NCI-H460 (cell line): Measurements from ENCODE around the gene PAIP2. TPM values are rescaled to one million over a fixed set of nuclear protein-coding genes. Genes with fewer than 3 reads are reported as not detected.

Experiments
- DNase-seq: peaks from one replicate; pipeline ENCODE4 v3.0.0-alpha.2; 2016; ENCODE audit warnings: low read depth; ENCODE audit errors: extremely low read depth
- total RNA-seq: library from RNA; depleted of rRNA; stranded (reverse); fragments of >200 nt; shearing (Covaris generic); gene quantifications from 2 replicates; pipeline ENCODE4 v1.2.3, GENCODE V29; 2014

Gene PAIP2
- total RNA-seq, 1 experiment from 2014 or later = 120 TPM

GRCh38 chr5:139390639-139391569 is 49.2 kb downstream of the PAIP2 start:
- no peak for DNase-seq

GRCh38 chr5:139391570-139392323 is 50.1 kb downstream of the PAIP2 start:
- DNase-seq = no peak

- no peak for DNase-seq
These were observed 50.6 kb downstream of the PAIP2 start for GRCh38 chr5:139392324-139392677.

- DNase-seq = peak; percentile 29
These were observed 51.2 kb downstream of the PAIP2 start for GRCh38 chr5:139392678-139393496.

GRCh38 chr5:139393497-139394122 is 52.0 kb downstream of the PAIP2 start:
- DNase-seq = no peak

GRCh38 chr5:139394123-139394653 is 52.5 kb downstream of the PAIP2 start:
- no peak for DNase-seq

- no peak for DNase-seq
These were observed 53.3 kb downstream of the PAIP2 start, which contains the start of gene PROB1 for GRCh38 chr5:139394654-139395566. Gene PROB1 (minus strand): TSS chr5:139395104. CDS start chr5:139395081, 23 bp downstream.

GRCh38 chr5:139395844-139396640 is 54.4 kb downstream of the PAIP2 start:
- DNase-seq = no peak

GRCh38 chr5:139396691-139397090 is 55.0 kb downstream of the PAIP2 start:
- no peak for DNase-seq

- DNase-seq = no peak
These were observed 56.3 kb downstream of the PAIP2 start for GRCh38 chr5:139397921-139398320.

GRCh38 chr5:139399501-139400121 is 58.0 kb downstream of the PAIP2 start:
- no peak for DNase-seq

GRCh38 chr5:139401546-139401945 is 59.9 kb downstream of the PAIP2 start:
- no peak for DNase-seq

- DNase-seq = peak; percentile 24
These were observed 61.0 kb downstream of the PAIP2 start for GRCh38 chr5:139402561-139403158.

GRCh38 chr5:139403418-139403786 is 61.7 kb downstream of the PAIP2 start:
- DNase-seq = no peak

GRCh38 chr5:139403787-139404483 is 62.3 kb downstream of the PAIP2 start, which contains the start of gene SPATA24:
Gene SPATA24 (minus strand): TSS chr5:139404089. CDS start chr5:139404060, 29 bp downstream.
- DNase-seq = peak; percentile 96

GRCh38 chr5:139404484-139404840 is 62.8 kb downstream of the PAIP2 start:
- DNase-seq = no peak

GRCh38 chr5:139406963-139407362 is 65.3 kb downstream of the PAIP2 start:
- no peak for DNase-seq
